ENCODE data around the gene SLC10A3.

Gene SLC10A3

GRCh38 chrX:154516656-154517100, 26.2 kb upstream of the SLC10A3 start:
- DNase-seq (ENCODE audit: low read depth): peak; percentile 56
- H3K4me3 ChIP-seq (ENCODE audit: low read length): peak overlapping the region; percentile 65
- no peak for TF ChIP-seq CTCF (conservative IDR thresholded peaks at IDR 0.05; ENCODE audit: low read length)

GRCh38 chrX:154515966-154516655, 25.7 kb upstream of the SLC10A3 start, which contains the start of gene FAM3A:
Gene FAM3A (minus strand): TSS chrX:154516232. CDS start chrX:154515772, 460 bp downstream.
- peak within 1 kb of the TSS; percentile 70 for H3K4me3 ChIP-seq (ENCODE audit: low read length)
- peak; percentile 86 for DNase-seq (ENCODE audit: low read depth)
- no peak for TF ChIP-seq CTCF (conservative IDR thresholded peaks at IDR 0.05; ENCODE audit: low read length)

DNA sequence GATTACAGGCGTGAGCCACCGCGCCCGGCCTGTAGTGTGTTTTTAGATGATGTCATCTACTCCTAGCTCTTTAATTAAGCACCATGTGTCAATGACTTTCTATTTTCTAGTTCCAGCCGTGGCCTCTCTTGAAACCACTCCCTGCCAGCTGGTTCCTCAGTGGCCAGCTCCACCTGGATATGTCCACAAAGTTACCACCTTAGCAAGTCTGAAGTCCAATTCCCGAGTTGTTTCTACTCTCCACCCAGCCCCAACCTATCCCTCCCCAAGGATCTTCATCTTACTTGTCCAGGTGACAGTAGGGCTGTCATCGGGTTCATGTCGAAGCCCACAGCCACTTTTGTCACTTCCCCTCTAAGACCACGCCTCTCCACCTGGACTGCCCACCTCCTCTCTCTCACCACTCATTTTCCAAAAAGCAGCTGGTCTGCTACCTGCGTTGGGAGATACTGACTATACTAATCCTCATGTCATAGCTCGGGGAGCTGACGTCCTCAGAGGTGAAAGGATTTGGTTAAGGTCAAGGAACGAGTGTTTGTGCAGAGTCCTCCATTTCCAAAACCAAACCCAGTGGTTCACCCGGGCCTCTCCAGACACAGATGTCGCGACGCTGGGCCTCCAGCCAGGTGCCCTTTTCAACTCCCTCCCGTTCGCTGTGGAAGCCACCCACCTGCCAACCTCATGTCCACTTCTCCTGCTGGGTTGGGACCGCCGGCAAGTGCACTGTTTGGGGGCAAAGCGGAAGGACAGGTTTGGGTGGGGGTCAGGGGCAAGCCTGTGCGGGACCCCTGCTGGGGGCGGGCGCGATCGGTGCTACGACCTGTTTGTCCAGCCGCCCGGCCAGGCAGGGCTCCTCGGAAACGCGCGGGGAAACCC, 24.9 kb upstream of the SLC10A3 start:
- TF ChIP-seq CTCF (conservative IDR thresholded peaks at IDR 0.05; ENCODE audit: low read length): no peak
- DNase-seq (ENCODE audit: low read depth): peak; percentile 12
- peak overlapping the region; percentile 70 for H3K4me3 ChIP-seq (ENCODE audit: low read length)

DNA sequence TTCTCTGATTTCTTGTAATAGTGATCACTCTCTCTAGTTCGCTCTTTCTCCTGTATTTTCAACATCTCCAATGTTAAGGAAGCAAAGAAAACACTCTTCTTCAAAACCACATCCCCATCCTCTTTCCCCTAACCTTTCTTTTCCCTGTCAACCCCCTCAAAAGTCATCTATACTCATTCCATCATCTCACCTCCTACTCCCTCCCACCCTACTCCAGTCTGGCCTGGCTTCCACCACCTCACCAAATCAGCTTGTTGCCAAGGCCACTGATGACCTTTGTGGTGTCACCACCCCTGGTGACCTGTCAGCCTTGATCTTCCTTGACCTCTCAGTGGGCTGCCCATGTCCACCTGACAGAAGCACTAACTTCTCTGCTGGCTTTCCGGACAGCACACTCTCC, 23.3 kb upstream of the SLC10A3 start:
- TF ChIP-seq CTCF (conservative IDR thresholded peaks at IDR 0.05; ENCODE audit: low read length): no peak
- no peak overlapping the region for H3K4me3 ChIP-seq (ENCODE audit: low read length)
- no peak for DNase-seq (ENCODE audit: low read depth)

DNA sequence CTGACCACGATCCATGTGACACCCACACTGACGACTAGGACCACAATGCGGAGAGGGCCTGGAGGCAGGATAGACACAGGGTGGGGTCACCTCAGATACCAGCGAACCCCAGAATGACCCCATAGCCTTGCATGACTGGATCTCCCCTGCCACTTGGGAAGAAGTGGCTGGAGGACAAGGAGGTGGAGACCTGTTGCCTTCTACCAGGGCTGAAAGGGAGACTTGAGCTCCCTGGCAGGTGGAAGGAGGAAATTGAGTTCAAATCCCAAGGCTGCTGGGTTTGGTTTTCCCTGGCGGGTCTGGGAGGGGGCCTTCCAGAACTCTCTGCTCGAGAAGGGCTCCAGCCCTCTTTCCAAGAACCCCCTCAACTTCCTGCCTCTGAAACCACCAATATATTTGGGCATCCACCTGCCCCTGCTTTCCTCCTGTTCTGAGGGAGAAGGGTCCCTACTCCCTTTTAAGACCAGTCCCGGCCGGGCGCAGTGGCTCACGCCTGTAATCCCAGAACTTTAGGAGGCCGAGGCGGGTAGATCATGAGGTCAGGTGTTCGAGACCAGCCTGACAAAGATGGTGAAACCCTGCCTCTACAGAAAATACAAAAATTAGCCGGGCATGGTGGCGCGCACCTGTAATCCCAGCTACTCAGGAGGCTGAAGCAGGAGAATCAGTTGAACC, 22.6 kb upstream of the SLC10A3 start:
- H3K4me3 ChIP-seq (ENCODE audit: low read length): no peak overlapping the region
- no peak for TF ChIP-seq CTCF (conservative IDR thresholded peaks at IDR 0.05; ENCODE audit: low read length)
- no peak for DNase-seq (ENCODE audit: low read depth)

DNA sequence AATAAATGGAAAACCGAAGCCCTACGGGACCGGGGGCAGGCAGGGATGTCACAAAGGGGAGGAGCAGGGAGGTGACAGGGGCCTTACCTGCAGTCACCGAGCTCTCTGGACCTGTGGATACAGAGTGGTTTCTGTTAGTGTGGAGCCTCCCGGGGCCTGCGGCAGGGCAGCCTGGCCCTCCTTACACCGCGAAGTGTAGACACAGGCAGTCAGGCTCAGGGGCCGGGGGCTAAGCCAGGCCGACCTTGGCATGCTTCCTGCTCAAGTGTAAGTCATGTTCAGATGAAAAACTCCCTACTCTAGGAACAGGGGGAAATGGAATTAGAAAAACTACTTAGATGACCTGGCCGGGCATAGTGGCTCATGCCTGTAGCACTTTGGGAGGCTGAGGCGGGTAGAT, 21.3 kb upstream of the SLC10A3 start:
- DNase-seq (ENCODE audit: low read depth): no peak
- H3K4me3 ChIP-seq (ENCODE audit: low read length): no peak overlapping the region
- no peak for TF ChIP-seq CTCF (conservative IDR thresholded peaks at IDR 0.05; ENCODE audit: low read length)
